ENCODE results near the gene GLYAT.

Gene GLYAT

GRCh38 chr11:58740447-58740846 lies 8.7 kb upstream of the GLYAT start:
- ATAC-seq (ENCODE audit: low read depth) (no peak), DNase-seq (ENCODE audit: low spot score) (no peak)
- Histone ChIP-seq H3K36me3 (ENCODE audit: low read depth) (no peaks in the 10 kb centered on the region), H3K27me3 (ENCODE audit: insufficient read depth, poor library complexity, severe bottlenecking) (no peaks in the 10 kb centered on the region), H3K4me1 (ENCODE audit: insufficient read depth, poor library complexity, severe bottlenecking) (no peaks in the 10 kb centered on the region), H3K4me3 (ENCODE audit: severe bottlenecking) (no peak overlapping the region), H3K9me3 (ENCODE audit: severe bottlenecking) (no peaks in the 10 kb centered on the region), H3K27ac (ENCODE audit: poor library complexity, severe bottlenecking) (no peak overlapping the region)
- TF ChIP-seq CTCF (IDR thresholded peaks at IDR 0.05; ENCODE audit: poor library complexity, severe bottlenecking), result no peak

GRCh38 chr11:58739725-58740430 lies 8.1 kb upstream of the GLYAT start:
- Histone ChIP-seq H3K4me3 (ENCODE audit: severe bottlenecking) (no peak overlapping the region), H3K9me3 (ENCODE audit: severe bottlenecking) (no peaks in the 10 kb centered on the region)
- no peak for DNase-seq (ENCODE audit: low spot score)

GRCh38 chr11:58734681-58735490 lies 3.1 kb upstream of the GLYAT start:
- TF ChIP-seq CTCF (IDR thresholded peaks at IDR 0.05; ENCODE audit: poor library complexity, severe bottlenecking), result no peak
- H3K27ac ChIP-seq (ENCODE audit: poor library complexity, severe bottlenecking), result no peak overlapping the region
- DNase-seq (ENCODE audit: low spot score), result no peak
- no peaks in the 10 kb centered on the region for H3K27me3 ChIP-seq (ENCODE audit: insufficient read depth, poor library complexity, severe bottlenecking)
- no peaks in the 10 kb centered on the region for H3K4me1 ChIP-seq (ENCODE audit: insufficient read depth, poor library complexity, severe bottlenecking)
- H3K9me3 ChIP-seq (ENCODE audit: severe bottlenecking), result no peaks in the 10 kb centered on the region
- no peak for ATAC-seq (ENCODE audit: low read depth)
- H3K36me3 ChIP-seq (ENCODE audit: low read depth), result no peaks in the 10 kb centered on the region
- no peak overlapping the region for H3K4me3 ChIP-seq (ENCODE audit: severe bottlenecking)

More at GRCh38 chr11:58739725-58740430, 8.1 kb upstream of the GLYAT start:
- no peak for TF ChIP-seq CTCF (IDR thresholded peaks at IDR 0.05; ENCODE audit: poor library complexity, severe bottlenecking)
- Histone ChIP-seq H3K36me3 (ENCODE audit: low read depth) (no peaks in the 10 kb centered on the region), H3K27me3 (ENCODE audit: insufficient read depth, poor library complexity, severe bottlenecking) (no peaks in the 10 kb centered on the region), H3K4me1 (ENCODE audit: insufficient read depth, poor library complexity, severe bottlenecking) (no peaks in the 10 kb centered on the region), H3K27ac (ENCODE audit: poor library complexity, severe bottlenecking) (no peak overlapping the region)
- no peak for ATAC-seq (ENCODE audit: low read depth)

DNA sequence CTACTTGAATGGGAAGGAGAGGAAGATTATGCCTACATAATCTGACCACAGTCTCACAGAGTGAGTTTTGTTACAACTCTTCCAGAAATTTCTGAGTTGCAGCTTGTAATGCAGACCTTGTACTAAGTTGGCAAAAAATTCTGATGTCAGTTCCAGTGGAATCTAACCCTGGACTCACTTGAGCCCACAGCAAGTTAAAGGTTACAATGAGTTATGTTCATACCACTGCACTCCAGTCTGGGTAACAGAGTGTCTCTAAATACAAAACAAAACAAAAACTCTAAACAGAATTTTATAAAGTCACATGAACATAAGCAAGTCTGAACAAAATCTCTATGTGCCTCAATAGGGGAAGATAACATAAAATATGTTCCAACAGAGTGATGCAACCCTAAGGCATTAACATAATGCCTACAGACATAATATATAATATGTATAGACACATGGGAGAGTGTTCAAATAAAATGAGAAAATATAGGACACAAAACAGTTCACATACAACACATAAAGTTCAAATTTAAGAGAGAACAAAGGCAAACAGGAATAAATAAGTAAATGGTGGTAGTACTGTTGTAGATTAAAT lies 1.1 kb downstream of the GLYAT start:
- H3K27ac ChIP-seq (ENCODE audit: poor library complexity, severe bottlenecking), result no peak overlapping the region
- H3K9me3 ChIP-seq (ENCODE audit: severe bottlenecking), result no peaks in the 10 kb centered on the region
- no peak for TF ChIP-seq CTCF (IDR thresholded peaks at IDR 0.05; ENCODE audit: poor library complexity, severe bottlenecking)
- ATAC-seq (ENCODE audit: low read depth) (no peak), DNase-seq (ENCODE audit: low spot score) (no peak)
- no peaks in the 10 kb centered on the region for H3K27me3 ChIP-seq (ENCODE audit: insufficient read depth, poor library complexity, severe bottlenecking)
- H3K4me3 ChIP-seq (ENCODE audit: severe bottlenecking), result no peak overlapping the region
- no peaks in the 10 kb centered on the region for H3K4me1 ChIP-seq (ENCODE audit: insufficient read depth, poor library complexity, severe bottlenecking)
- no peaks in the 10 kb centered on the region for H3K36me3 ChIP-seq (ENCODE audit: low read depth)

Measured in RWPE2 (cell line).